HepG2 (cell line): ENCODE measurements around the gene PUS7. TPM values are rescaled to one million over a fixed set of nuclear protein-coding genes. Genes with fewer than 3 reads are reported as not detected.
"Not testable (repeated sequence)": the region's sequence is repeated elsewhere in the genome, so short reads cannot be mapped to it uniquely, and the experiment has no call there.

Experiments
- ATAC-seq: fragments of 200-7000 bp; cut with Tn5 transposase; 3 replicates; pipeline ENCODE4 v1.9.1; 2020; ENCODE audit warnings: mild to moderate bottlenecking, moderate library complexity
- BruUV-seq: library from RNA; stranded (reverse); fragments of 400-500 nt; replicated peaks from 2 replicates; lab custom pipeline; 2021; lab: Mats Ljungman, UMichigan
- CTCF ChIA-PET: fragments of 300-600 bp; formaldehyde crosslinking; extraction: SDS; loops from one replicate; lab custom pipeline; 2021; ENCODE audit warnings: low total read pairs, inconsistent platforms, low intra/inter-chr PET ratio; lab: Yijun Ruan, JAX
- POLR2A ChIA-PET: fragments of 350-600 bp; sonication (Branson Sonifier 250); formaldehyde crosslinking; loops from one replicate; lab custom pipeline; 2020; ENCODE audit warnings: antibody characterized with exemption, inconsistent platforms; lab: Yijun Ruan, JAX
- DNase-seq: peaks from one replicate; pipeline ENCODE4 v3.0.0-alpha.2; 2015; ENCODE audit warnings: low spot score
- FAIRE-seq: peaks from 3 replicates; lab custom pipeline; 2011; peaks lifted over from hg19 to GRCh38; lab: Jason Lieb, UNC
- H2AFZ ChIP-seq: one replicate; pipeline ENCODE4 v1.6.1; 2011; ENCODE audit warnings: low read length, inconsistent platforms
- H3K27ac ChIP-seq: fragments of 300-600 bp; 3 replicates; pipeline ENCODE4 v1.8.0; 2011; ENCODE audit warnings: mixed run types, mild to moderate bottlenecking, mixed read lengths, low read length, inconsistent platforms; ENCODE audit not compliant: insufficient read depth; ENCODE audit errors: extremely low read length
- H3K27me3 ChIP-seq, 2 experiments: fragments of 200-600 bp in 1 of 2; 2 replicates in 1 of 2; 3 replicates in 1 of 2; pipeline versions ENCODE4 v1.6.0 to v1.8.0; 2011; ENCODE audit warnings: low read length in 2 of 2, mild to moderate bottlenecking in 2 of 2, moderate library complexity in 2 of 2, inconsistent platforms in 1 of 2; ENCODE audit not compliant: insufficient read depth in 2 of 2, control insufficient read depth in 1 of 2
- H3K36me3 ChIP-seq, 2 experiments: fragments of 200-600 bp in 1 of 2; replicated peaks in 1 of 2; 2 replicates in 1 of 2; 3 replicates in 1 of 2; pipeline versions ENCODE4 v1.5.1 to v1.8.0; 2011; ENCODE audit warnings: low read length in 2 of 2, inconsistent platforms in 1 of 2; ENCODE audit not compliant: insufficient read depth in 2 of 2, control insufficient read depth in 1 of 2
- H3K4me1 ChIP-seq: 2 replicates; pipeline ENCODE4 v1.5.1; 2012; ENCODE audit warnings: low read length, inconsistent platforms; ENCODE audit not compliant: insufficient read depth
- H3K4me2 ChIP-seq: 2 replicates; pipeline ENCODE4 v1.6.0; 2011; ENCODE audit warnings: low read depth, low read length, inconsistent platforms
- H3K4me3 ChIP-seq, 3 experiments: fragments of 200-600 bp in 1 of 3; sonication (generic), shearing (Covaris generic) in 1 of 3; replicated peaks in 1 of 3; 2 replicates each; pipeline ENCODE4 v1.5.1; 2011 to 2016; ENCODE audit warnings: low read length in 3 of 3, inconsistent platforms in 2 of 3, low read depth in 2 of 3, mild to moderate bottlenecking in 2 of 3, control low read depth in 1 of 3, mixed read lengths in 1 of 3; ENCODE audit not compliant: insufficient read depth in 1 of 3
- H3K79me2 ChIP-seq: one replicate; pipeline ENCODE4 v1.6.1; 2011; ENCODE audit warnings: low read length, inconsistent platforms; ENCODE audit not compliant: insufficient read depth
- H3K9ac ChIP-seq: 2 replicates; pipeline ENCODE4 v1.6.0; 2011; ENCODE audit warnings: mild to moderate bottlenecking, low read depth, low read length, inconsistent platforms; ENCODE audit not compliant: insufficient read depth
- H3K9me3 ChIP-seq: 2 replicates; pipeline ENCODE4 v1.5.1; 2012; ENCODE audit warnings: mild to moderate bottlenecking, low read length
- H4K20me1 ChIP-seq: 2 replicates; pipeline ENCODE4 v1.6.0; 2011; ENCODE audit warnings: inconsistent platforms, mild to moderate bottlenecking, low read length, moderate library complexity; ENCODE audit not compliant: insufficient read depth
- ARNTL ChIP-seq: sonication (generic); formaldehyde crosslinking; IDR thresholded peaks from 2 replicates; pipeline ENCODE4 v1.4.0; 2020; ENCODE audit warnings: mild to moderate bottlenecking, missing genetic modification reagents
- ATF7 ChIP-seq, 2 experiments: fragments of 450-650 bp in 1 of 2; sonication (generic) in 1 of 2; formaldehyde crosslinking in 1 of 2; IDR thresholded peaks; 2 replicates each; pipeline versions ENCODE4 v1.4.0 to v1.6.1; 2016 to 2020; ENCODE audit warnings: antibody characterized with exemption in 1 of 2, mild to moderate bottlenecking in 1 of 2, missing genetic modification reagents in 1 of 2
- CEBPG ChIP-seq: IDR thresholded peaks from 2 replicates; pipeline ENCODE4 v1.6.1; 2016
- NAIF1 ChIP-seq: sonication (generic); formaldehyde crosslinking; IDR thresholded peaks from 2 replicates; pipeline ENCODE4 v1.5.0; 2020; ENCODE audit warnings: mild to moderate bottlenecking, missing genetic modification reagents, borderline replicate concordance
- NFKBIZ ChIP-seq: IDR thresholded peaks from 2 replicates; pipeline ENCODE4 v1.6.1; 2018; ENCODE audit warnings: missing genetic modification reagents, missing compliant biosample characterization
- PHB2 ChIP-seq: fragments of 450-650 bp; IDR thresholded peaks from 2 replicates; pipeline ENCODE4 v1.6.1; 2018; ENCODE audit not compliant: partially characterized antibody
- ZNF17 ChIP-seq: sonication (generic); formaldehyde crosslinking; IDR thresholded peaks from 2 replicates; pipeline ENCODE4 v1.5.0; 2020; ENCODE audit warnings: mild to moderate bottlenecking, missing genetic modification reagents
- ZNF232 ChIP-seq: sonication (generic); formaldehyde crosslinking; IDR thresholded peaks from 2 replicates; pipeline ENCODE4 v1.4.0; 2020; ENCODE audit warnings: missing genetic modification reagents, borderline replicate concordance
- ZNF879 ChIP-seq: sonication (generic); formaldehyde crosslinking; IDR thresholded peaks from 2 replicates; pipeline ENCODE4 v1.8.1; 2023; ENCODE audit warnings: missing genetic modification reagents
- WGBS: methylation state at CpG from one replicate; pipeline ENCODE4 v1.1.6; 2017; ENCODE audit warnings: low lambda C conversion rate; 5-methylcytosine and 5-hydroxymethylcytosine counted together
- in situ Hi-C: cut with HindIII; loops from 2 replicates; pipeline ENCODE4 v1.10.0; 2017; ENCODE audit warnings: low pct_unique_long_range_greater_than_20kb; ENCODE audit not compliant: extremely low pct_ligation_motif_present
- intact Hi-C: fragments of 100-400 bp; cut with micrococcal nuclease; formaldehyde crosslinking; loops from one replicate; pipeline ENCODE4 v1.10.0; 2022; ENCODE audit not compliant: unreplicated experiment
- polyA plus RNA-seq, 8 experiments: library from polyadenylated mRNA; depleted of rRNA in 3 of 8; stranded (reverse) in 7 of 8; unstranded in 1 of 8; fragments of >200 nt; fragmentation: Illumina TruSeq in 4 of 8; extraction: Trizol in 4 of 8; gene quantifications; 2 replicates each; pipeline versions ENCODE4 v1.2.1 to v1.2.3, GENCODE V29; 2011 to 2016; ENCODE audit warnings: low read depth in 4 of 8, missing spikeins in 1 of 8, mixed read lengths in 1 of 8; ENCODE audit not compliant: insufficient read depth in 1 of 8
- total RNA-seq, 5 experiments: library from RNA; depleted of rRNA; stranded (reverse); fragments of >200 nt; fragmentation: Illumina TruSeq; extraction: Trizol; gene quantifications; 2 replicates each; pipeline ENCODE4 v1.2.3, GENCODE V29; 2016; ENCODE audit warnings: low read depth in 1 of 5
- TF ChIP-seq, protein P1 (sequence below): IDR thresholded peaks from 2 replicates; pipeline ENCODE4 v1.6.1; 2016; ENCODE audit warnings: mild to moderate bottlenecking
- TF ChIP-seq, protein P2 (sequence below): sonication (generic); formaldehyde crosslinking; IDR thresholded peaks from 2 replicates; pipeline ENCODE4 v1.5.0; 2020; ENCODE audit warnings: mild to moderate bottlenecking, missing genetic modification reagents
- TF ChIP-seq, protein P3 (sequence below): sonication (generic); formaldehyde crosslinking; IDR thresholded peaks from 2 replicates; pipeline ENCODE4 v1.4.0; 2020; ENCODE audit warnings: missing genetic modification reagents, low read depth, mild to moderate bottlenecking, borderline replicate concordance

PUS7 gene
- total and polyA plus RNA-seq, 2 of the 13 experiments (the other 11 are each of a cell fraction or from before 2014, with no cell fraction given) = 14.4 to 41.2 TPM

- ChIA-PET POLR2A (no interaction called here), CTCF (no interaction called here)
- 93% methylated on average over 10 of the region's 10 CpGs for WGBS
- DNase-seq (no peak), FAIRE-seq (no peak), ATAC-seq (no peak)
- TF ChIP-seq ZNF879 (no peak), NAIF1 (no peak), ARNTL (CRISPR knock-in tag) (no peak), CEBPG (CRISPR knock-in tag) (no peak), ZNF17 (no peak), PHB2 (no peak), NFKBIZ (CRISPR knock-in tag) (no peak), ZNF232 (CRISPR knock-in tag) (no peak), ATF7 (IDR thresholded peaks at IDR 0.05) (no peak), ATF7 (CRISPR knock-in tag; IDR thresholded peaks at IDR 0.05) (no peak)
- TF ChIP-seq, protein P1, sequence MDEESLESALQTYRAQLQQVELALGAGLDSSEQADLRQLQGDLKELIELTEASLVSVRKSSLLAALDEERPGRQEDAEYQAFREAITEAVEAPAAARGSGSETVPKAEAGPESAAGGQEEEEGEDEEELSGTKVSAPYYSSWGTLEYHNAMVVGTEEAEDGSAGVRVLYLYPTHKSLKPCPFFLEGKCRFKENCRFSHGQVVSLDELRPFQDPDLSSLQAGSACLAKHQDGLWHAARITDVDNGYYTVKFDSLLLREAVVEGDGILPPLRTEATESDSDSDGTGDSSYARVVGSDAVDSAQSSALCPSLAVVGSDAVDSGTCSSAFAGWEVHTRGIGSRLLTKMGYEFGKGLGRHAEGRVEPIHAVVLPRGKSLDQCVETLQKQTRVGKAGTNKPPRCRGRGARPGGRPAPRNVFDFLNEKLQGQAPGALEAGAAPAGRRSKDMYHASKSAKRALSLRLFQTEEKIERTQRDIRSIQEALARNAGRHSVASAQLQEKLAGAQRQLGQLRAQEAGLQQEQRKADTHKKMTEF (CRISPR knock-in tag) = no peak
- TF ChIP-seq, protein P2, sequence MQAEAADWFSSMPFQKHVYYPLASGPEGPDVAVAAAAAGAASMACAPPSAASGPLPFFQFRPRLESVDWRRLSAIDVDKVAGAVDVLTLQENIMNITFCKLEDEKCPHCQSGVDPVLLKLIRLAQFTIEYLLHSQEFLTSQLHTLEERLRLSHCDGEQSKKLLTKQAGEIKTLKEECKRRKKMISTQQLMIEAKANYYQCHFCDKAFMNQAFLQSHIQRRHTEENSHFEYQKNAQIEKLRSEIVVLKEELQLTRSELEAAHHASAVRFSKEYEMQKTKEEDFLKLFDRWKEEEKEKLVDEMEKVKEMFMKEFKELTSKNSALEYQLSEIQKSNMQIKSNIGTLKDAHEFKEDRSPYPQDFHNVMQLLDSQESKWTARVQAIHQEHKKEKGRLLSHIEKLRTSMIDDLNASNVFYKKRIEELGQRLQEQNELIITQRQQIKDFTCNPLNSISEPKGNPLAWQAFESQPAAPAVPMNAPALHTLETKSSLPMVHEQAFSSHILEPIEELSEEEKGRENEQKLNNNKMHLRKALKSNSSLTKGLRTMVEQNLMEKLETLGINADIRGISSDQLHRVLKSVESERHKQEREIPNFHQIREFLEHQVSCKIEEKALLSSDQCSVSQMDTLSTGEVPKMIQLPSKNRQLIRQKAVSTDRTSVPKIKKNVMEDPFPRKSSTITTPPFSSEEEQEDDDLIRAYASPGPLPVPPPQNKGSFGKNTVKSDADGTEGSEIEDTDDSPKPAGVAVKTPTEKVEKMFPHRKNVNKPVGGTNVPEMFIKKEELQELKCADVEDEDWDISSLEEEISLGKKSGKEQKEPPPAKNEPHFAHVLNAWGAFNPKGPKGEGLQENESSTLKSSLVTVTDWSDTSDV (CRISPR knock-in tag) = no peak
- TF ChIP-seq, protein P3, sequence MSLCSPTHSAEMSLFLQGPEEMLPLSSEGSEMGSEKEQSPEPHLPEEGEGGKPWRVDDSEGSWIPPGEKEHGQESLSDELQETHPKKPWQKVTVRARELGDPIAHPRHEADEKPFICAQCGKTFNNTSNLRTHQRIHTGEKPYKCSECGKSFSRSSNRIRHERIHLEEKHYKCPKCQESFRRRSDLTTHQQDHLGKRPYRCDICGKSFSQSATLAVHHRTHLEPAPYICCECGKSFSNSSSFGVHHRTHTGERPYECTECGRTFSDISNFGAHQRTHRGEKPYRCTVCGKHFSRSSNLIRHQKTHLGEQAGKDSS = no peak
- intact Hi-C loops (no loop called here), in situ Hi-C loops (no loop called here)
- Histone ChIP-seq H4K20me1 (no peaks in the 10 kb centered on the region), H3K27ac (no peak overlapping the region), H3K4me2 (no peak overlapping the region), H3K9me3 (no peaks in the 10 kb centered on the region), H3K36me3 (no peaks in the 10 kb centered on the region), H3K9ac (no peak overlapping the region), H2AFZ (no peak overlapping the region), H3K4me3 (no peak overlapping the region), H3K27me3 (no peaks in the 10 kb centered on the region; a peak in 1 of 5 replicates), H3K4me1 (peaks cover 14% of the 10 kb centered on the region), H3K79me2 (peaks cover 23% of the 10 kb centered on the region)
- no TSS peak for BruUV-seq
These were observed 8.1 kb upstream of the PUS7 start for GRCh38 chr7:105530126-105530525.

- H2AFZ ChIP-seq, FAIRE-seq, CTCF ChIA-PET, H3K27me3 ChIP-seq, DNase-seq, BruUV-seq, intact Hi-C loops, in situ Hi-C loops, H3K4me1 ChIP-seq, H4K20me1 ChIP-seq, H3K9ac ChIP-seq, H3K4me2 ChIP-seq, ATAC-seq, H3K4me3 ChIP-seq, H3K9me3 ChIP-seq, H3K27ac ChIP-seq, H3K36me3 ChIP-seq, H3K79me2 ChIP-seq, POLR2A ChIA-PET: not testable (repeated sequence)
- WGBS = 96% methylated on average over 5 of the region's 5 CpGs
These were observed 5.7 kb upstream of the PUS7 start for GRCh38 chr7:105527737-105528136.
